ENCODE measurements around the gene EFNA5. TPM values are rescaled to one million over a fixed set of nuclear protein-coding genes. Genes with fewer than 3 reads are reported as not detected.

The EFNA5 gene
- polyA plus RNA-seq, 1 donor from 2014 or later, result 4.2 TPM

- H3K27me3 ChIP-seq (ENCODE audit: insufficient read depth, low read depth, low read length), result no peaks in the 10 kb centered on the region
- H3K27ac ChIP-seq (ENCODE audit: low read length), result no peak overlapping the region
- H3K9me3 ChIP-seq (ENCODE audit: low read length), result no peaks in the 10 kb centered on the region
- H3K36me3 ChIP-seq (ENCODE audit: insufficient read depth, low read length), result no peaks in the 10 kb centered on the region
- no peaks in the 10 kb centered on the region for H3F3A ChIP-seq (ENCODE audit: insufficient read depth, low read length, poor library complexity, severe bottlenecking)
- no peak overlapping the region for H2AFZ ChIP-seq (ENCODE audit: low read depth, low read length)
- no peak overlapping the region for H3K4me2 ChIP-seq (ENCODE audit: low read length)
- H3K9ac ChIP-seq (ENCODE audit: low read length), result no peak overlapping the region
- H3K9me2 ChIP-seq (ENCODE audit: insufficient read depth, low read length), result no peaks in the 10 kb centered on the region
- no peak overlapping the region for H3K4me3 ChIP-seq (ENCODE audit: low read length)
- H4K20me1 ChIP-seq (ENCODE audit: insufficient read depth), result no peaks in the 10 kb centered on the region
- no peaks in the 10 kb centered on the region for H3K79me2 ChIP-seq (replicated peaks; ENCODE audit: insufficient read depth, low read length)
- TF ChIP-seq EZH2 (IDR thresholded peaks at IDR 0.05; ENCODE audit: borderline replicate concordance, insufficient read depth, low read length, poor library complexity, severe bottlenecking) (no peak), TAF1 (IDR thresholded peaks at IDR 0.05; ENCODE audit: low read depth) (no peak), POLR2AphosphoS5 (IDR thresholded peaks at IDR 0.05) (no peak), SMC3 (conservative IDR thresholded peaks at IDR 0.05; ENCODE audit: poor library complexity) (no peak), CTCF (IDR thresholded peaks at IDR 0.05; ENCODE audit: poor library complexity, severe bottlenecking) (no peak), RAD21 (conservative IDR thresholded peaks at IDR 0.05) (no peak), EP300 (conservative IDR thresholded peaks at IDR 0.05; ENCODE audit: poor library complexity, severe bottlenecking) (no peak), MXI1 (conservative IDR thresholded peaks at IDR 0.05; ENCODE audit: poor library complexity, severe bottlenecking) (no peak), REST (IDR thresholded peaks at IDR 0.05; ENCODE audit: borderline replicate concordance) (no peak)
Measured at GRCh38 chr5:107372723-107373450, 297.9 kb downstream of the EFNA5 start.

- H2AFZ ChIP-seq (ENCODE audit: low read depth, low read length), result no peak overlapping the region
- no peaks in the 10 kb centered on the region for H3K27me3 ChIP-seq (ENCODE audit: insufficient read depth, low read depth, low read length)
- H3K4me2 ChIP-seq (ENCODE audit: low read length), result no peak overlapping the region
- H3K27ac ChIP-seq (ENCODE audit: low read length), result no peak overlapping the region
- no peaks in the 10 kb centered on the region for H3K36me3 ChIP-seq (ENCODE audit: insufficient read depth, low read length)
- no peak overlapping the region for H3K9ac ChIP-seq (ENCODE audit: low read length)
- no peaks in the 10 kb centered on the region for H3K9me3 ChIP-seq (ENCODE audit: low read length)
- TF ChIP-seq POLR2AphosphoS5 (IDR thresholded peaks at IDR 0.05) (no peak), CTCF (IDR thresholded peaks at IDR 0.05; ENCODE audit: poor library complexity, severe bottlenecking) (no peak)
- H3F3A ChIP-seq (ENCODE audit: insufficient read depth, low read length, poor library complexity, severe bottlenecking), result no peaks in the 10 kb centered on the region
- no peaks in the 10 kb centered on the region for H3K9me2 ChIP-seq (ENCODE audit: insufficient read depth, low read length)
- H4K20me1 ChIP-seq (ENCODE audit: insufficient read depth), result no peaks in the 10 kb centered on the region
- no peaks in the 10 kb centered on the region for H3K79me2 ChIP-seq (replicated peaks; ENCODE audit: insufficient read depth, low read length)
- H3K4me3 ChIP-seq (ENCODE audit: low read length), result no peak overlapping the region
Measured at GRCh38 chr5:107370396-107370968, 300.3 kb downstream of the EFNA5 start.

Data from neural cell (in vitro differentiated cells).